Measurements from ENCODE around the gene ENTPD6.

The ENTPD6 gene

GRCh38 chr20:25214426-25214790, 18.9 kb downstream of the ENTPD6 start:
- no peak for TF ChIP-seq CTCF (IDR thresholded peaks at IDR 0.05; ENCODE audit: low read length, missing control alignments)
- no peak for DNase-seq (ENCODE audit: low read depth)

GRCh38 chr20:25214819-25215218, 19.3 kb downstream of the ENTPD6 start:
- TF ChIP-seq CTCF (IDR thresholded peaks at IDR 0.05; ENCODE audit: low read length, missing control alignments) = no peak
- H3K4me3 ChIP-seq (replicated peaks; ENCODE audit: low read depth, low read length) = no peak overlapping the region
- no peak for DNase-seq (ENCODE audit: low read depth)

More at GRCh38 chr20:25214426-25214790, 18.9 kb downstream of the ENTPD6 start:
- no peak overlapping the region for H3K4me3 ChIP-seq (replicated peaks; ENCODE audit: low read depth, low read length)

GRCh38 chr20:25215521-25215920, 20.0 kb downstream of the ENTPD6 start:
- no peak overlapping the region for H3K4me3 ChIP-seq (replicated peaks; ENCODE audit: low read depth, low read length)
- no peak for DNase-seq (ENCODE audit: low read depth)
- no peak for TF ChIP-seq CTCF (IDR thresholded peaks at IDR 0.05; ENCODE audit: low read length, missing control alignments)

GRCh38 chr20:25216199-25216945, 20.9 kb downstream of the ENTPD6 start:
- no peak for DNase-seq (ENCODE audit: low read depth)
- no peak for TF ChIP-seq CTCF (IDR thresholded peaks at IDR 0.05; ENCODE audit: low read length, missing control alignments)
- H3K4me3 ChIP-seq (replicated peaks; ENCODE audit: low read depth, low read length) = no peak overlapping the region

GRCh38 chr20:25217161-25218108, 21.9 kb downstream of the ENTPD6 start:
- no peak for TF ChIP-seq CTCF (IDR thresholded peaks at IDR 0.05; ENCODE audit: low read length, missing control alignments)
- no peak for DNase-seq (ENCODE audit: low read depth)
- no peak overlapping the region for H3K4me3 ChIP-seq (replicated peaks; ENCODE audit: low read depth, low read length)

- no peak overlapping the region for H3K4me3 ChIP-seq (replicated peaks; ENCODE audit: low read depth, low read length)
- DNase-seq (ENCODE audit: low read depth) = no peak
- no peak for TF ChIP-seq CTCF (IDR thresholded peaks at IDR 0.05; ENCODE audit: low read length, missing control alignments)
Measured at GRCh38 chr20:25218109-25218486, 22.6 kb downstream of the ENTPD6 start.

Data from fibroblast of pulmonary artery (primary cell).